ENCODE results near the gene FHL1.

The FHL1 gene

GRCh38 chrX:136196691-136197155, 49.4 kb downstream of the FHL1 start:
- Histone ChIP-seq H3K36me3 (ENCODE audit: control insufficient read depth, insufficient read depth, low read length) (no peaks in the 10 kb centered on the region), H3K27me3 (ENCODE audit: control insufficient read depth, insufficient read depth, low read length) (no peaks in the 10 kb centered on the region), H3K27ac (ENCODE audit: low read length) (no peak overlapping the region), H3K9me3 (ENCODE audit: control insufficient read depth, insufficient read depth, low read length) (no peaks in the 10 kb centered on the region), H3K4me3 (ENCODE audit: low read length) (no peak overlapping the region), H3K4me1 (ENCODE audit: control insufficient read depth, insufficient read depth, low read length) (no peaks in the 10 kb centered on the region)
- WGBS (ENCODE audit: insufficient coverage, insufficient read length): no CpG with 5 or more reads among the region's 7 CpGs
- DNase-seq (ENCODE audit: low read depth, low spot score): no peak

GRCh38 chrX:136198010-136198409, 50.7 kb downstream of the FHL1 start:
- H3K27ac ChIP-seq (ENCODE audit: low read length): no peak overlapping the region
- H3K9me3 ChIP-seq (ENCODE audit: control insufficient read depth, insufficient read depth, low read length): no peaks in the 10 kb centered on the region
- no peak for DNase-seq (ENCODE audit: low read depth, low spot score)
- H3K27me3 ChIP-seq (ENCODE audit: control insufficient read depth, insufficient read depth, low read length): no peaks in the 10 kb centered on the region
- H3K4me1 ChIP-seq (ENCODE audit: control insufficient read depth, insufficient read depth, low read length): no peaks in the 10 kb centered on the region
- no peaks in the 10 kb centered on the region for H3K36me3 ChIP-seq (ENCODE audit: control insufficient read depth, insufficient read depth, low read length)
- no peak overlapping the region for H3K4me3 ChIP-seq (ENCODE audit: low read length)

- no peaks in the 10 kb centered on the region for H3K27me3 ChIP-seq (ENCODE audit: control insufficient read depth, insufficient read depth, low read length)
- H3K9me3 ChIP-seq (ENCODE audit: control insufficient read depth, insufficient read depth, low read length): no peaks in the 10 kb centered on the region
- DNase-seq (ENCODE audit: low read depth, low spot score): no peak
- H3K4me3 ChIP-seq (ENCODE audit: low read length): no peak overlapping the region
- H3K36me3 ChIP-seq (ENCODE audit: control insufficient read depth, insufficient read depth, low read length): no peaks in the 10 kb centered on the region
- no CpG with 5 or more reads among the region's 6 CpGs for WGBS (ENCODE audit: insufficient coverage, insufficient read length)
- H3K4me1 ChIP-seq (ENCODE audit: control insufficient read depth, insufficient read depth, low read length): no peaks in the 10 kb centered on the region
- no peak overlapping the region for H3K27ac ChIP-seq (ENCODE audit: low read length)
These were observed 51.4 kb downstream of the FHL1 start for GRCh38 chrX:136198678-136199243.

- Histone ChIP-seq H3K36me3 (ENCODE audit: control insufficient read depth, insufficient read depth, low read length) (no peaks in the 10 kb centered on the region), H3K9me3 (ENCODE audit: control insufficient read depth, insufficient read depth, low read length) (no peaks in the 10 kb centered on the region), H3K4me1 (ENCODE audit: control insufficient read depth, insufficient read depth, low read length) (no peaks in the 10 kb centered on the region), H3K27me3 (ENCODE audit: control insufficient read depth, insufficient read depth, low read length) (no peaks in the 10 kb centered on the region), H3K27ac (ENCODE audit: low read length) (no peak overlapping the region), H3K4me3 (ENCODE audit: low read length) (no peak overlapping the region)
- DNase-seq (ENCODE audit: low read depth, low spot score): no peak
- no CpG with 5 or more reads among the region's 4 CpGs for WGBS (ENCODE audit: insufficient coverage, insufficient read length)
These were observed 52.0 kb downstream of the FHL1 start for GRCh38 chrX:136199365-136199764.

- Histone ChIP-seq H3K27me3 (ENCODE audit: control insufficient read depth, insufficient read depth, low read length) (no peaks in the 10 kb centered on the region), H3K4me3 (ENCODE audit: low read length) (no peak overlapping the region), H3K27ac (ENCODE audit: low read length) (no peak overlapping the region), H3K4me1 (ENCODE audit: control insufficient read depth, insufficient read depth, low read length) (no peaks in the 10 kb centered on the region), H3K9me3 (ENCODE audit: control insufficient read depth, insufficient read depth, low read length) (no peaks in the 10 kb centered on the region), H3K36me3 (ENCODE audit: control insufficient read depth, insufficient read depth, low read length) (no peaks in the 10 kb centered on the region)
- WGBS (ENCODE audit: insufficient coverage, insufficient read length): no CpG with 5 or more reads among the region's 2 CpGs
- DNase-seq (ENCODE audit: low read depth, low spot score): no peak
These were observed 53.1 kb downstream of the FHL1 start for GRCh38 chrX:136200466-136200865.

GRCh38 chrX:136201601-136202000, 54.3 kb downstream of the FHL1 start:
- Histone ChIP-seq H3K4me3 (ENCODE audit: low read length) (no peak overlapping the region), H3K27ac (ENCODE audit: low read length) (no peak overlapping the region), H3K9me3 (ENCODE audit: control insufficient read depth, insufficient read depth, low read length) (no peaks in the 10 kb centered on the region), H3K36me3 (ENCODE audit: control insufficient read depth, insufficient read depth, low read length) (no peaks in the 10 kb centered on the region), H3K4me1 (ENCODE audit: control insufficient read depth, insufficient read depth, low read length) (peaks cover 2% of the 10 kb centered on the region; the same call in 1 of the 2 replicates), H3K27me3 (ENCODE audit: control insufficient read depth, insufficient read depth, low read length) (no peaks in the 10 kb centered on the region)
- no CpG with 5 or more reads among the region's 5 CpGs for WGBS (ENCODE audit: insufficient coverage, insufficient read length)
- no peak for DNase-seq (ENCODE audit: low read depth, low spot score)

GRCh38 chrX:136202889-136203288, 55.6 kb downstream of the FHL1 start:
- Histone ChIP-seq H3K36me3 (ENCODE audit: control insufficient read depth, insufficient read depth, low read length) (no peaks in the 10 kb centered on the region), H3K9me3 (ENCODE audit: control insufficient read depth, insufficient read depth, low read length) (no peaks in the 10 kb centered on the region), H3K27ac (ENCODE audit: low read length) (no peak overlapping the region), H3K4me1 (ENCODE audit: control insufficient read depth, insufficient read depth, low read length) (peaks cover 2% of the 10 kb centered on the region; the same call in 1 of the 2 replicates), H3K27me3 (ENCODE audit: control insufficient read depth, insufficient read depth, low read length) (no peaks in the 10 kb centered on the region), H3K4me3 (ENCODE audit: low read length) (no peak overlapping the region)
- no CpG with 5 or more reads among the region's 5 CpGs for WGBS (ENCODE audit: insufficient coverage, insufficient read length)
- no peak for DNase-seq (ENCODE audit: low read depth, low spot score)

- no peaks in the 10 kb centered on the region for H3K27me3 ChIP-seq (ENCODE audit: control insufficient read depth, insufficient read depth, low read length)
- DNase-seq (ENCODE audit: low read depth, low spot score): no peak
- no peak overlapping the region for H3K4me3 ChIP-seq (ENCODE audit: low read length)
- peaks cover 3% of the 10 kb centered on the region; the same call in 1 of the 2 replicates for H3K4me1 ChIP-seq (ENCODE audit: control insufficient read depth, insufficient read depth, low read length)
- no peaks in the 10 kb centered on the region for H3K36me3 ChIP-seq (ENCODE audit: control insufficient read depth, insufficient read depth, low read length)
- H3K9me3 ChIP-seq (ENCODE audit: control insufficient read depth, insufficient read depth, low read length): no peaks in the 10 kb centered on the region
- H3K27ac ChIP-seq (ENCODE audit: low read length): no peak overlapping the region
These were observed 56.1 kb downstream of the FHL1 start for GRCh38 chrX:136203438-136203837.

- H3K4me1 ChIP-seq (ENCODE audit: control insufficient read depth, insufficient read depth, low read length): peaks cover 3% of the 10 kb centered on the region; the same call in 1 of the 2 replicates
- H3K9me3 ChIP-seq (ENCODE audit: control insufficient read depth, insufficient read depth, low read length): no peaks in the 10 kb centered on the region
- H3K4me3 ChIP-seq (ENCODE audit: low read length): no peak overlapping the region
- H3K27me3 ChIP-seq (ENCODE audit: control insufficient read depth, insufficient read depth, low read length): no peaks in the 10 kb centered on the region
- no peak for DNase-seq (ENCODE audit: low read depth, low spot score)
- no peaks in the 10 kb centered on the region for H3K36me3 ChIP-seq (ENCODE audit: control insufficient read depth, insufficient read depth, low read length)
- WGBS (ENCODE audit: insufficient coverage, insufficient read length): no CpG with 5 or more reads among the region's 3 CpGs
- no peak overlapping the region for H3K27ac ChIP-seq (ENCODE audit: low read length)
These were observed 56.6 kb downstream of the FHL1 start for GRCh38 chrX:136203951-136204350.

- peaks cover 3% of the 10 kb centered on the region; the same call in 1 of the 2 replicates for H3K4me1 ChIP-seq (ENCODE audit: control insufficient read depth, insufficient read depth, low read length)
- no CpG with 5 or more reads among the region's 2 CpGs for WGBS (ENCODE audit: insufficient coverage, insufficient read length)
- no peak overlapping the region for H3K4me3 ChIP-seq (ENCODE audit: low read length)
- no peak overlapping the region for H3K27ac ChIP-seq (ENCODE audit: low read length)
- no peak for DNase-seq (ENCODE audit: low read depth, low spot score)
- no peaks in the 10 kb centered on the region for H3K9me3 ChIP-seq (ENCODE audit: control insufficient read depth, insufficient read depth, low read length)
- H3K36me3 ChIP-seq (ENCODE audit: control insufficient read depth, insufficient read depth, low read length): no peaks in the 10 kb centered on the region
- no peaks in the 10 kb centered on the region for H3K27me3 ChIP-seq (ENCODE audit: control insufficient read depth, insufficient read depth, low read length)
These were observed 57.2 kb downstream of the FHL1 start for GRCh38 chrX:136204571-136204970.

- no peaks in the 10 kb centered on the region for H3K27me3 ChIP-seq (ENCODE audit: control insufficient read depth, insufficient read depth, low read length)
- H3K9me3 ChIP-seq (ENCODE audit: control insufficient read depth, insufficient read depth, low read length): no peaks in the 10 kb centered on the region
- no peak for DNase-seq (ENCODE audit: low read depth, low spot score)
- H3K27ac ChIP-seq (ENCODE audit: low read length): no peak overlapping the region
- H3K4me3 ChIP-seq (ENCODE audit: low read length): no peak overlapping the region
- no peaks in the 10 kb centered on the region for H3K36me3 ChIP-seq (ENCODE audit: control insufficient read depth, insufficient read depth, low read length)
- no CpG with 5 or more reads among the region's 8 CpGs for WGBS (ENCODE audit: insufficient coverage, insufficient read length)
- peaks cover 3% of the 10 kb centered on the region; the same call in 1 of the 2 replicates for H3K4me1 ChIP-seq (ENCODE audit: control insufficient read depth, insufficient read depth, low read length)
These were observed 58.6 kb downstream of the FHL1 start for GRCh38 chrX:136205882-136206380.

All from iPS DF 6.9 (cell line).